Transverse colon (tissue), 4 donors: ENCODE measurements around the gene SACM1L. TPM values are rescaled to one million over a fixed set of nuclear protein-coding genes. Genes with fewer than 3 reads are reported as not detected.
A peak's percentile ranks its signal among the peaks of the same experiment; 100 is the strongest.

Experiments used
- DNase-seq: peaks from one replicate; pipeline ENCODE4 v3.0.0-alpha.2; 2019
- H3K27ac ChIP-seq, 4 donors: fragments of 200-600 bp; sonication (generic); 2 replicates each; pipeline ENCODE4 v1.5.1; 2016 to 2018; ENCODE audit warnings: inconsistent platforms in 4 of 4
- H3K27me3 ChIP-seq: fragments of 200-600 bp; sonication (generic); 2 replicates; pipeline ENCODE4 v1.5.1; 2017; ENCODE audit warnings: inconsistent platforms
- H3K36me3 ChIP-seq, 4 donors: fragments of 200-600 bp; sonication (generic); 2 replicates each; pipeline ENCODE4 v1.5.1; 2017 to 2019; ENCODE audit warnings: inconsistent platforms in 4 of 4
- H3K4me1 ChIP-seq, 4 donors: fragments of 200-600 bp; sonication (generic); 2 replicates each; pipeline ENCODE4 v1.5.1; 2017 to 2020; ENCODE audit warnings: inconsistent platforms in 4 of 4
- H3K4me3 ChIP-seq, 4 donors: fragments of 200-600 bp; sonication (generic); 1 replicate in 1 of 4; 2 replicates in 3 of 4; pipeline versions ENCODE4 v1.5.1 to v1.6.1; 2017 to 2019; ENCODE audit warnings: inconsistent platforms in 4 of 4
- H3K9me3 ChIP-seq, 2 donors: fragments of 200-600 bp; sonication (generic); 2 replicates each; pipeline ENCODE4 v1.5.1; 2017 to 2019; ENCODE audit warnings: inconsistent platforms in 2 of 2
- EP300 ChIP-seq: sonication (generic); formaldehyde crosslinking; IDR thresholded peaks from one replicate; pipeline ENCODE4 v1.6.1; 2017; ENCODE audit warnings: antibody characterized with exemption, low read depth
- POLR2A ChIP-seq: fragments of 450-650 bp; IDR thresholded peaks from one replicate; pipeline ENCODE4 v1.6.1; 2016; ENCODE audit warnings: antibody characterized with exemption, mild to moderate bottlenecking, moderate library complexity
- POLR2AphosphoS5 ChIP-seq, 3 donors: sonication (generic); formaldehyde crosslinking; IDR thresholded peaks; one replicate each; pipeline ENCODE4 v1.6.1; 2016; ENCODE audit warnings: antibody characterized with exemption in 3 of 3
- WGBS, 2 donors: methylation state at CpG; one replicate each; pipeline ENCODE4 v1.1.5; 2018; ENCODE audit warnings: low coverage in 1 of 2; 5-methylcytosine and 5-hydroxymethylcytosine counted together
- in situ Hi-C, 4 donors: fragments of 200-750 bp; cut with MboI; loops; one replicate each; pipeline versions ENCODE4 v1.15.0 to v1.15.1; 2017; ENCODE audit warnings: low sequenced_read_pairs in 3 of 4, low pct_ligation_motif_present in 1 of 4, low pct_unique_long_range_greater_than_20kb in 1 of 4
- intact Hi-C: fragments of 100-400 bp; cut with DNase I; formaldehyde crosslinking; loops from one replicate; pipeline ENCODE4 v1.15.1; 2023; ENCODE audit warnings: low total_unique reads
- total RNA-seq, 4 donors: library from RNA; depleted of rRNA; stranded (reverse); fragments of >200 nt; gene quantifications; one replicate each; pipeline ENCODE4 v1.1.0, GENCODE V29; 2016
- TF ChIP-seq, protein P1 (sequence below), 5 experiments: fragments of 200-600 bp in 3 of 5; fragments of 450-650 bp in 2 of 5; sonication (generic) in 3 of 5; IDR thresholded peaks; 1 replicate in 2 of 5; 2 replicates in 3 of 5; pipeline ENCODE4 v1.5.1; 2016 to 2017; ENCODE audit warnings: antibody characterized with exemption in 5 of 5, inconsistent platforms in 3 of 5, mild to moderate bottlenecking in 2 of 5, moderate library complexity in 1 of 5

The SACM1L gene
- total RNA-seq, 4 donors from 2014 or later = 8.6 to 71.9 (median 53.8) TPM

- no peak overlapping the region for H3K4me3 ChIP-seq
- TF ChIP-seq EP300 (no peak), POLR2AphosphoS5 (IDR thresholded peaks at IDR 0.05) (no peak), POLR2A (no peak)
- TF ChIP-seq, protein P1, sequence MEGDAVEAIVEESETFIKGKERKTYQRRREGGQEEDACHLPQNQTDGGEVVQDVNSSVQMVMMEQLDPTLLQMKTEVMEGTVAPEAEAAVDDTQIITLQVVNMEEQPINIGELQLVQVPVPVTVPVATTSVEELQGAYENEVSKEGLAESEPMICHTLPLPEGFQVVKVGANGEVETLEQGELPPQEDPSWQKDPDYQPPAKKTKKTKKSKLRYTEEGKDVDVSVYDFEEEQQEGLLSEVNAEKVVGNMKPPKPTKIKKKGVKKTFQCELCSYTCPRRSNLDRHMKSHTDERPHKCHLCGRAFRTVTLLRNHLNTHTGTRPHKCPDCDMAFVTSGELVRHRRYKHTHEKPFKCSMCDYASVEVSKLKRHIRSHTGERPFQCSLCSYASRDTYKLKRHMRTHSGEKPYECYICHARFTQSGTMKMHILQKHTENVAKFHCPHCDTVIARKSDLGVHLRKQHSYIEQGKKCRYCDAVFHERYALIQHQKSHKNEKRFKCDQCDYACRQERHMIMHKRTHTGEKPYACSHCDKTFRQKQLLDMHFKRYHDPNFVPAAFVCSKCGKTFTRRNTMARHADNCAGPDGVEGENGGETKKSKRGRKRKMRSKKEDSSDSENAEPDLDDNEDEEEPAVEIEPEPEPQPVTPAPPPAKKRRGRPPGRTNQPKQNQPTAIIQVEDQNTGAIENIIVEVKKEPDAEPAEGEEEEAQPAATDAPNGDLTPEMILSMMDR (IDR thresholded peaks at IDR 0.05) = no peak
- peak overlapping the region; percentile 65 to 77 (median 74) for H3K27ac ChIP-seq
- intact Hi-C loops = no loop called here
- peaks cover 9 to 50% (median 41%) of the 10 kb centered on the region in 4 donors for H3K4me1 ChIP-seq
- H3K36me3 ChIP-seq = no peaks in the 10 kb centered on the region
- no peaks in the 10 kb centered on the region for H3K27me3 ChIP-seq
- H3K9me3 ChIP-seq = no peaks in the 10 kb centered on the region
- 86% methylated on average over 6 of the region's 6 CpGs; no CpG with 5 or more reads in 1 of the 2 donors for WGBS, 2 donors
- in situ Hi-C loops = no loop called here
- peak; percentile 43 for DNase-seq
Measured at GRCh38 chr3:45646051-45646585, 43.1 kb upstream of the SACM1L start.

- intact Hi-C loops = no loop called here
- DNase-seq = no peak
- no peak overlapping the region for H3K4me3 ChIP-seq
- WGBS, 2 donors = 5 to 56% methylated on average over 2 to 6 of the region's 6 CpGs
- no peaks in the 10 kb centered on the region for H3K36me3 ChIP-seq
- peaks cover 9 to 49% (median 40%) of the 10 kb centered on the region in 4 donors for H3K4me1 ChIP-seq
- TF ChIP-seq POLR2A (no peak), EP300 (peak; percentile 17), POLR2AphosphoS5 (IDR thresholded peaks at IDR 0.05) (peak; percentile 64 to 80 (median 79))
- TF ChIP-seq, protein P1 (IDR thresholded peaks at IDR 0.05) = no peak
- in situ Hi-C loops = no loop called here
- no peaks in the 10 kb centered on the region for H3K9me3 ChIP-seq
- H3K27me3 ChIP-seq = no peaks in the 10 kb centered on the region
- H3K27ac ChIP-seq = peak overlapping the region; percentile 65 to 77 (median 74)
Measured at GRCh38 chr3:45647148-45647619, 42.0 kb upstream of the SACM1L start.

DNA sequence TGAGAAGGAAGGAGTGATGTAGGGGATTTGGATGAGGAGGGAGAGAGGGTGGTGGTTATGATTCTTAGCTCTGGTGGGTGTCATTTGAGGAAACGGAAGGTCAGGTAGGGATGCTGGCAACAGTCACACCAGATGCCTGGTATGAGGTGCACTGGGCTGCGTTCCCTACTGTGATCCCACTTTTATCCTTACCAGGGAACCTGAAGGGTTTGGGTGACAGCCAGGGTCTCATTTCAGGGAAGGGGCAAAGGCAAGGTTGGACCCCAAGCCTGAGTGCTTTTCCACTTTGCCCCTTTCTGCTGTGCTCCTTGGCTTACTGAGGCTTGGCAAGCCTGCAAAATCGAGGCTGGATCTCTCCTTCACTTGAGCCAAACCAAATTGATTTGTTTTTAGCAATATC lies 36.0 kb upstream of the SACM1L start:
- H3K27ac ChIP-seq = peak overlapping the region in 1 of 4 donors; percentile 27
- DNase-seq = no peak
- no peak for TF ChIP-seq POLR2A
- TF ChIP-seq POLR2AphosphoS5 (IDR thresholded peaks at IDR 0.05) = no peak
- TF ChIP-seq EP300 = no peak
- TF ChIP-seq, protein P1 (IDR thresholded peaks at IDR 0.05) = no peak
- intact Hi-C loops = no loop called here
- H3K36me3 ChIP-seq = no peaks in the 10 kb centered on the region
- no peaks in the 10 kb centered on the region for H3K27me3 ChIP-seq
- no peak overlapping the region for H3K4me3 ChIP-seq
- H3K9me3 ChIP-seq = no peaks in the 10 kb centered on the region
- H3K4me1 ChIP-seq = peaks cover 4 to 23% (median 11%) of the 10 kb centered on the region in 4 donors
- in situ Hi-C loops = loop anchor here (10.0 to 25.0 kb wide), 3 partner anchors 58 to 616 kb away; partner anchors contain the start of genes CLEC3B (in 4 of the 4) and LIMD1 (in 2 of the 4)
- 76% methylated on average over 3 of the region's 3 CpGs; no CpG with 5 or more reads in 1 of the 2 donors for WGBS, 2 donors

DNA sequence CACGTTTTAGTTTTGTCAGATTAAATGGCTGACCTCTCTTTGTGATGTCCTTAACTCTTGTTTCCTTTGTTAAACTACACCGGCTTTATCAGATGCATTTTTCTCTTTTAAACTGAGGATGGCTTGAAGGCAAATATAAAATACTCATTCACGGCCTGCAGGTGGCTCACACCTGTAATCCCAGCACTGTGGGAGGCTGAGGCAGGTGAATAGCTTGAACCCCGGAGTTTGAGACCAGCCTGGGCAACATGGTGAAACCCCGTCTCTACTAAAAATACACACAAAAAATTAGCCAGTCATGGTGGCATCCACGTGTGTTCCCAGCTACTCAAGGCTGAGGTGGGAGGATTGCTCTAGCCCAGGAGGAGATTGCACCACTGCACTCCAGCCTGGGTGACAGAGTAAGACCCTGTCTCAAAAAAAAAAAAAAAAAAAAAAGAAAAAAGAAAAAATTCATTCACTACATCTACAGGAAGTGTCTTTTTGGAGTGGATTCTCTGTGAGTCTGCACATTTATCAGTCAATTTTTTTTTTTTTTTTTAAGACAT lies 34.7 kb upstream of the SACM1L start:
- Histone ChIP-seq H3K4me1 (peaks cover 4 to 23% (median 11%) of the 10 kb centered on the region in 4 donors), H3K4me3 (no peak overlapping the region), H3K27ac (peak overlapping the region in 3 of 4 donors; percentile 28 to 53 (median 38)), H3K9me3 (no peaks in the 10 kb centered on the region), H3K36me3 (no peaks in the 10 kb centered on the region), H3K27me3 (no peaks in the 10 kb centered on the region)
- intact Hi-C loops (no loop called here), in situ Hi-C loops (loop anchor here (10.0 to 25.0 kb wide), 3 partner anchors 60 to 617 kb away; partner anchors contain the start of genes CLEC3B (in 4 of the 4) and LIMD1 (in 2 of the 4))
- WGBS, 2 donors = 39 to 47% methylated on average over 4 to 6 of the region's 6 CpGs
- TF ChIP-seq POLR2A (no peak), EP300 (no peak), POLR2AphosphoS5 (IDR thresholded peaks at IDR 0.05) (no peak)
- TF ChIP-seq, protein P1 (IDR thresholded peaks at IDR 0.05) = no peak
- DNase-seq = no peak
